GM12872 (cell line): Measurements from ENCODE around the gene LURAP1L.

Source experiments
- TF ChIP-seq, protein P1 (sequence below): IDR thresholded peaks from 3 replicates; pipeline ENCODE4 v1.5.1; 2011; ENCODE audit warnings: low read depth, mild to moderate bottlenecking, low read length, moderate library complexity; ENCODE audit not compliant: insufficient read depth

Gene LURAP1L

DNA sequence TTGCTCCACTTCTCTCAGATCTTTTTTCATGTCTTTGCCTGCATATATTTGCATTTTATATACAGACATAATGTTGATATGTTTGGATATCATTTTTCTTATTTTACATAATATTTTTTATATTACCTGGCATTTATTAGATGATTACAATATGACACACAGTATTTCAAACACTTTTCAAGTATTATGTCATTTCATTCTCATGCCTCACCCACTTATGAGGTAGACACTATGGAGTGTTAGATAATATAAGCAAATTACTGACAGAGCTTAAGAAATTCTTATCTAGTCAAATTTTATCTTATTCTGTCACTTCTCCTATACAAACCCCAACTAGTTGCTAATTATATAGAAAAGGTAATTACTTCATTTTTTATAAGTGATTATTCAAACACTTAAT, 11.1 kb downstream of the LURAP1L start:
- TF ChIP-seq, protein P1, sequence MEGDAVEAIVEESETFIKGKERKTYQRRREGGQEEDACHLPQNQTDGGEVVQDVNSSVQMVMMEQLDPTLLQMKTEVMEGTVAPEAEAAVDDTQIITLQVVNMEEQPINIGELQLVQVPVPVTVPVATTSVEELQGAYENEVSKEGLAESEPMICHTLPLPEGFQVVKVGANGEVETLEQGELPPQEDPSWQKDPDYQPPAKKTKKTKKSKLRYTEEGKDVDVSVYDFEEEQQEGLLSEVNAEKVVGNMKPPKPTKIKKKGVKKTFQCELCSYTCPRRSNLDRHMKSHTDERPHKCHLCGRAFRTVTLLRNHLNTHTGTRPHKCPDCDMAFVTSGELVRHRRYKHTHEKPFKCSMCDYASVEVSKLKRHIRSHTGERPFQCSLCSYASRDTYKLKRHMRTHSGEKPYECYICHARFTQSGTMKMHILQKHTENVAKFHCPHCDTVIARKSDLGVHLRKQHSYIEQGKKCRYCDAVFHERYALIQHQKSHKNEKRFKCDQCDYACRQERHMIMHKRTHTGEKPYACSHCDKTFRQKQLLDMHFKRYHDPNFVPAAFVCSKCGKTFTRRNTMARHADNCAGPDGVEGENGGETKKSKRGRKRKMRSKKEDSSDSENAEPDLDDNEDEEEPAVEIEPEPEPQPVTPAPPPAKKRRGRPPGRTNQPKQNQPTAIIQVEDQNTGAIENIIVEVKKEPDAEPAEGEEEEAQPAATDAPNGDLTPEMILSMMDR, result no peak

DNA sequence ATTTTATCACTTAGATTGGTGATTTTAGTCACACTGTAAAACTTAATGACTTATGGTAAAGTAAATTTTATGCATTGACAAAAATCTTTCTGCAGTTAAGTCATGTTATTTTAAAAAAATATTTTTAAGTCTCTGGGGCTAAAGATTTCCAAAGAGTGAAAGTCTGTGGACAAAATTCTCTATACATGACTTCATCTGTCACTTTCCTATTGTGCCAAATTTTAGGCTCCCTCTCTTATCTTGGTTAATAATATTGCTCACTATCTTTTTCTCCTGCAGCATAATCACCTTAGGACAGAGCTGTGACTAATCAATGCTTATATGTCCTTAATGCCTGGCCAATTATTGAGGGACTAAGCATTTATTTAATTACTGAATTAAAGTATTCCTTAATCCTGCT, 15.2 kb downstream of the LURAP1L start:
- TF ChIP-seq, protein P1, result no peak

DNA sequence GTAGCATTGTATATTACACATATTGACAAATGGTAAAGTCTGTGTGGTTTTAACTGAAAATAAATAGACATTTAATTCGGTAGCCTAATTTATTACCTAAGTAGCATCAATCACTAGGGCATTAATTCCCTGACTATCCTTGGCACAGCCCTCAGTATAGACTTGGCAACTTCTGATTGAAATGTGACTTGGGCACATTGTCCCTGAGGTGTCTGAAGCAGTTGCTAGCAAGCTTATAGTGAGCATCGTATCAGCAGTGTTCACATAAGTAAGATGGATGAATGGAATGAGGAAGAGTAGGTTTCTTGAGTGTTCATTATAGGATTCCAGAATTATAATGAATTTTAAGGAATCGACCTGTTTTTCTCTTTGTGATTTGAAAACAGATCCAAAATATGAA, 16.1 kb downstream of the LURAP1L start:
- TF ChIP-seq, protein P1, result no peak

DNA sequence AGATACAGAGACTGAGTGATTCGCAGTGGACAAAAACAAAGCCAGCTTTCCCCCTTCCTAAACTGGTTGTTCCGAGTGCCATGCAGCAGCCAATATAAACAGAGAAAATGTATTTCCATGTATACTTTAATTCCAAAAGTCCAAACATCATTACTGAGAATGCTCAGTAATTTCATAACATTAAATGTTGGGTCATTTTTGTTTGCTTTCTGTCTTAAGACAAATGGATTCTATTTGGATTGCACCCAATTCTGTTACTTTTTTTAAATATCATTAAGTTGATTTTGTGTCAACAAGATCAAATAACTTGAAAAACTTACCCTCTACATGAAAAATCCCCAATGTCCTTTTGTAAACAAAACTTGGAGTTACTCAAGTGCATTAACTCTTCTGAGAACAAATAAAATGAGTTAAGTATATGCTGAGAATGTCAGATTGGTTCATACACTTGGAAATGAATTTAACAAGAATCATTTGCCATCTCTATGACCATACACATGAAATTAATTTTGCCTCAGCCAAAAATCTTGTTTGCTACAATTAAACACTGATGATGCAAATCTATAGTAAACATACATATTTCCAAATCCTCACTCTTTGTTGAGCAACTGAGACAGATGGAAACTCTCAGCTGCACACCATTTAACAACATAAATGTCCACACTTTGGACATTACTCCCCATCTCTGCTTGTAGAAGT, 19.4 kb downstream of the LURAP1L start:
- TF ChIP-seq, protein P1, result no peak

DNA sequence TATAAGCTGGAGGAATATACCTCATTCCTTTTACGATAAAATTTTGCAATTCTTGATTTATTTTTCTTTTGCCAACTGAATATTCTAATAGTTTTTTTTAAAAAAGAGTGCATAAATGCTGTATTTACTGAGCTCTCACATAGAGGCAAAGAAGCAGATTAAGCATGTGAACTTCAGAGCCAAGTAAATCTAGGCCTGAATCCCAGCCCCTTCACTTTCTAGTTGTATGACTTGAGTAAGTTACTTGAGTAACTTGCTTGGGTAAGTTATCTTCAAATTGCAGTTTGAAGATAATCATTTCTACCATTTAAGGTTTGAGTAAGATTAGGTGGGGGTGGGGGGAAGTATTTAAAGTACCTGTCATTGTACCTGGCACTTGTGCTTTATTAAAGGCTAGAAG, 21.8 kb downstream of the LURAP1L start:
- TF ChIP-seq, protein P1, result no peak

DNA sequence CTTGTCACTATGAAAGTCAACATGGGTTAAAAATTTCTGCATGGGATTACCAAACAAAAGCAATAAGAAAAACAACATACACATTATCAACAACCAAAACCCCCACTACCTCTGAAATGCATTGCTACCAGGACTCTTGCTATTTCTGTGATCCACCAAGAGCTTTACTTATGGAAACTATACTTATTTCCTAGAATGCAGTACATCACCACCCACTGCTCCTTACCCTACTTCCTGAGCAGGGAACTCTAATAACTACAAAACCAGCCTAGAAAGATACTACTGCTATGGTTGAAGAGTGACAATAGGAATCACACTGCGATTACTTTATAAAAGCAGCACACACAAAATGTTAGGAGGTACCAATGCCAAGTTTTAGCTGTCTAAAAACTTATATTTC, 22.2 kb downstream of the LURAP1L start:
- TF ChIP-seq, protein P1, result no peak

DNA sequence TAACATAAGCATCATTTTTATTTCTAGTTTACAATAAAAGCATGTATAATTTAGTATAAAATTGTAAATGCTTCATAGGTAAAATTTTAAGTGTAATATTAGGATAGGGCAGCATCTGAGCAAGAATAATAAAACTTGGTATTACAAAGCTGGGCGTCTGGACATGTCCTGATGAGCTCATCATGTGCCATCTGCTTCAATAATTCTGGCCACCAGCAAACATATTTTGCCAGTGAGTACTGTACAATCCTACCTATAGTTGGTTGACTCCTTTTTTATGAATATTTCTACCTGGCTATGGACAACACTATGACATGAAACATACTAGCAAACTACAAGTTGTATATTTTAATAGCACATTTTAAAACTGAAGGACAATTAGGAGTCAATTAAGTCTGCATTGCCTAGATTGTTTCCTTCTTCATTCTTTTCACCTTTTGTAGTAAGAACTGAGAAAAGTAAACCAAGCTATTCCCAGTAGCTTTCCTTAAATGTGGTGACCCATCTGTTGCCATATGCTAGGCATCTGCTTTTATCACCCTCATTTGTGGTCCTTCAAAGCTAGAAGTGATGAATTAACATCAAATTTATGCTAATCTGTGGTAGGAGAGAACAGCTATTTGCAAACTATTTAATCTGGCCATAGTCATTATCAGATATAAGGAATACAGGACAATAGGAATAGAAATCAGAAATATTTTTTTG, 23.4 kb downstream of the LURAP1L start:
- TF ChIP-seq, protein P1, result no peak
